A673 (cell line): Measurements from ENCODE around the gene C3orf22. TPM values are rescaled to one million over a fixed set of nuclear protein-coding genes. Genes with fewer than 3 reads are reported as not detected.

ENCODE experiments used
- Bru-seq: library from RNA; stranded (reverse); fragments of 400-500 nt; gene quantifications from one replicate; lab custom pipeline; 2021; lab: Mats Ljungman, UMichigan
- BruChase-seq, 2 experiments: library from RNA; stranded (reverse); fragments of 400-500 nt; gene quantifications; one replicate each; lab custom pipeline; 2021; lab: Mats Ljungman, UMichigan
- BruUV-seq: library from RNA; stranded (reverse); fragments of 400-500 nt; replicated peaks from 2 replicates; lab custom pipeline; 2021; lab: Mats Ljungman, UMichigan
- CTCF ChIA-PET: fragments of 300-600 bp; sonication (Branson Sonifier 250); formaldehyde crosslinking; loops from one replicate; lab custom pipeline; 2022; ENCODE audit warnings: antibody characterized with exemption; lab: Charles Lee
- POLR2A ChIA-PET: fragments of 300-600 bp; sonication (Branson Sonifier 250); formaldehyde crosslinking; loops from one replicate; lab custom pipeline; 2022; ENCODE audit warnings: antibody characterized with exemption; ENCODE audit not compliant: low non-redundant PET; lab: Charles Lee
- DNase-seq: peaks from one replicate; pipeline ENCODE4 v3.0.0-alpha.2; 2015; ENCODE audit warnings: low spot score
- H3K27ac ChIP-seq: fragments of 200-600 bp; sonication (generic); 2 replicates; pipeline ENCODE4 v1.5.1; 2016; ENCODE audit warnings: mixed run types, low read depth, mild to moderate bottlenecking, mixed read lengths, antibody characterized with exemption, low read length; ENCODE audit not compliant: poor library complexity, severe bottlenecking
- H3K27me3 ChIP-seq: fragments of 200-600 bp; sonication (generic); replicated peaks from 2 replicates; pipeline ENCODE4 v1.6.1; 2017; ENCODE audit warnings: mixed run types, low read depth, mild to moderate bottlenecking, mixed read lengths, antibody characterized with exemption, low read length; ENCODE audit not compliant: insufficient read depth, poor library complexity
- H3K36me3 ChIP-seq: fragments of 200-600 bp; sonication (generic); 2 replicates; pipeline ENCODE4 v1.6.1; 2016; ENCODE audit warnings: mixed run types, mild to moderate bottlenecking, mixed read lengths, antibody characterized with exemption, low read length; ENCODE audit not compliant: insufficient read depth, poor library complexity, severe bottlenecking
- H3K4me1 ChIP-seq: fragments of 200-600 bp; sonication (generic); 2 replicates; pipeline ENCODE4 v1.6.1; 2017; ENCODE audit warnings: mixed run types, mild to moderate bottlenecking, mixed read lengths, antibody characterized with exemption, low read length; ENCODE audit not compliant: insufficient read depth, poor library complexity, severe bottlenecking
- H3K4me3 ChIP-seq: fragments of 200-600 bp; sonication (generic); 2 replicates; pipeline ENCODE4 v1.5.1; 2016; ENCODE audit warnings: low read depth, mixed run types, mild to moderate bottlenecking, mixed read lengths, low read length; ENCODE audit not compliant: poor library complexity, severe bottlenecking
- H3K9me3 ChIP-seq: fragments of 200-600 bp; sonication (generic); 2 replicates; pipeline ENCODE4 v1.6.1; 2016; ENCODE audit warnings: mixed run types, low read depth, mild to moderate bottlenecking, mixed read lengths, antibody characterized with exemption, low read length; ENCODE audit not compliant: poor library complexity, severe bottlenecking
- CTCF ChIP-seq: fragments of 300-800, 200-600 bp; sonication (generic); conservative IDR thresholded peaks from 2 replicates; pipeline ENCODE4 v1.5.1; 2017; ENCODE audit warnings: low read depth, mild to moderate bottlenecking, antibody characterized with exemption, low read length, moderate library complexity, mixed read lengths
- EZH2 ChIP-seq: fragments of 200-600 bp; sonication (generic); IDR thresholded peaks from 2 replicates; pipeline ENCODE4 v1.6.1; 2017; ENCODE audit warnings: borderline replicate concordance, low read depth, mild to moderate bottlenecking, mixed read lengths, antibody characterized with exemption, low read length; ENCODE audit not compliant: poor library complexity, severe bottlenecking
- intact Hi-C: fragments of 100-400 bp; cut with micrococcal nuclease; formaldehyde crosslinking; loops from one replicate; pipeline ENCODE4 v1.10.0; 2022; ENCODE audit not compliant: unreplicated experiment
- long read RNA-seq: library from polyadenylated mRNA; stranded (forward); transcript quantifications from one replicate; pipeline ENCODE4 v2.0.0, GENCODE V29; 2022
- total RNA-seq: library from RNA; stranded (reverse); gene quantifications from 2 replicates; pipeline ENCODE4 v1.2.3, GENCODE V29; 2021

Gene C3orf22
- total RNA-seq, result not detected in 2 replicates
- not detected for Bru-seq, nascent RNA
- BruChase-seq, experiment 1, labeled RNA remaining after a 2-hour chase, result percentile 8 among the genes with signal in this experiment
- BruChase-seq, experiment 2, labeled RNA remaining after a 6-hour chase, result not detected
- long read RNA-seq, result 0 reads

- POLR2A ChIA-PET, result no interaction called here
These were observed at the start of gene C3orf22 for GRCh38 chr3:126558336-126559071. TSS of gene C3orf22 (minus strand) at chr3:126558932. CDS start at chr3:126553390, 5,542 bp downstream.

GRCh38 chr3:126607214-126607908 lies 48.6 kb upstream of the C3orf22 start:
- H3K27ac ChIP-seq, result no peak overlapping the region
- DNase-seq, result no peak
- TF ChIP-seq EZH2, result no peak
- no peak for TF ChIP-seq CTCF
- no TSS peak for BruUV-seq
- no peaks in the 10 kb centered on the region for H3K36me3 ChIP-seq
- no peaks in the 10 kb centered on the region for H3K27me3 ChIP-seq
- intact Hi-C loops, result no loop called here
- ChIA-PET CTCF (no interaction called here), POLR2A (no interaction called here)
- H3K4me1 ChIP-seq, result no peaks in the 10 kb centered on the region
- no peaks in the 10 kb centered on the region for H3K9me3 ChIP-seq
- H3K4me3 ChIP-seq, result no peak overlapping the region

More at GRCh38 chr3:126558336-126559071, at the start of gene C3orf22:
- H3K9me3 ChIP-seq, result peaks cover 6% of the 10 kb centered on the region
- no TSS peak for BruUV-seq
- H3K4me3 ChIP-seq, result no peak within 1 kb of the TSS
- H3K36me3 ChIP-seq, result no peaks in the 10 kb centered on the region
- TF ChIP-seq EZH2, result no peak
- no peak for TF ChIP-seq CTCF
- no peaks in the 10 kb centered on the region for H3K4me1 ChIP-seq
- no peak for DNase-seq
- H3K27ac ChIP-seq, result no peak within 1 kb of the TSS
- peaks cover 11% of the 10 kb centered on the region for H3K27me3 ChIP-seq
- intact Hi-C loops, result no loop called here
- CTCF ChIA-PET, result no interaction called here

GRCh38 chr3:126606001-126606400 lies 47.3 kb upstream of the C3orf22 start:
- Histone ChIP-seq H3K4me1 (no peaks in the 10 kb centered on the region), H3K36me3 (no peaks in the 10 kb centered on the region), H3K27me3 (no peaks in the 10 kb centered on the region), H3K27ac (no peak overlapping the region), H3K4me3 (no peak overlapping the region), H3K9me3 (no peaks in the 10 kb centered on the region)
- intact Hi-C loops, result no loop called here
- ChIA-PET POLR2A (no interaction called here), CTCF (no interaction called here)
- DNase-seq, result no peak
- no peak for TF ChIP-seq EZH2
- TF ChIP-seq CTCF, result no peak
- no TSS peak for BruUV-seq
